ENCODE data around the gene TASP1. TPM values are rescaled to one million over a fixed set of nuclear protein-coding genes. Genes with fewer than 3 reads are reported as not detected.

The TASP1 gene
- total RNA-seq, 1 donor, result 9.4 TPM

GRCh38 chr20:13425381-13426135, 213.2 kb downstream of the TASP1 start:
- H3K4me3 ChIP-seq (ENCODE audit: insufficient read depth, low read length), result no peak overlapping the region
- no peaks in the 10 kb centered on the region for H4K20me1 ChIP-seq (ENCODE audit: insufficient read depth, low read length)
- no peak overlapping the region for H3K27ac ChIP-seq (ENCODE audit: low read depth, low read length)
- no peak overlapping the region for H2AFZ ChIP-seq (ENCODE audit: low read length)
- no peak for DNase-seq (ENCODE audit: insufficient read length, low spot score, missing footprints)
- no peaks in the 10 kb centered on the region for H3K4me1 ChIP-seq (ENCODE audit: insufficient read depth, low read length)
- no peaks in the 10 kb centered on the region for H3K9me3 ChIP-seq (ENCODE audit: low read depth, low read length)
- H3K79me2 ChIP-seq (ENCODE audit: insufficient read depth, low read length), result no peaks in the 10 kb centered on the region
- no peaks in the 10 kb centered on the region for H3K27me3 ChIP-seq (ENCODE audit: insufficient read depth, low read length)
- no peak for TF ChIP-seq CTCF (IDR thresholded peaks at IDR 0.05; ENCODE audit: extremely low read depth, low read depth, low read length)
- H3K4me2 ChIP-seq (ENCODE audit: insufficient read depth, low read length), result no peak overlapping the region
- no peaks in the 10 kb centered on the region for H3K36me3 ChIP-seq (ENCODE audit: insufficient read depth, low read length)

GRCh38 chr20:13424174-13424833, 214.4 kb downstream of the TASP1 start:
- no peak for DNase-seq (ENCODE audit: insufficient read length, low spot score, missing footprints)
- Histone ChIP-seq H3K79me2 (ENCODE audit: insufficient read depth, low read length) (no peaks in the 10 kb centered on the region), H2AFZ (ENCODE audit: low read length) (no peak overlapping the region), H3K9me3 (ENCODE audit: low read depth, low read length) (no peaks in the 10 kb centered on the region), H3K4me3 (ENCODE audit: insufficient read depth, low read length) (no peak overlapping the region), H3K27ac (ENCODE audit: low read depth, low read length) (no peak overlapping the region), H3K4me1 (ENCODE audit: insufficient read depth, low read length) (no peaks in the 10 kb centered on the region), H3K27me3 (ENCODE audit: insufficient read depth, low read length) (no peaks in the 10 kb centered on the region), H3K36me3 (ENCODE audit: insufficient read depth, low read length) (no peaks in the 10 kb centered on the region), H4K20me1 (ENCODE audit: insufficient read depth, low read length) (no peaks in the 10 kb centered on the region), H3K4me2 (ENCODE audit: insufficient read depth, low read length) (no peak overlapping the region)
- TF ChIP-seq CTCF (IDR thresholded peaks at IDR 0.05; ENCODE audit: extremely low read depth, low read depth, low read length), result no peak

- no peaks in the 10 kb centered on the region for H3K79me2 ChIP-seq (ENCODE audit: insufficient read depth, low read length)
- H3K4me2 ChIP-seq (ENCODE audit: insufficient read depth, low read length), result no peak overlapping the region
- H3K27ac ChIP-seq (ENCODE audit: low read depth, low read length), result no peak overlapping the region
- no peaks in the 10 kb centered on the region for H3K4me1 ChIP-seq (ENCODE audit: insufficient read depth, low read length)
- DNase-seq (ENCODE audit: insufficient read length, low spot score, missing footprints), result no peak
- no peaks in the 10 kb centered on the region for H3K9me3 ChIP-seq (ENCODE audit: low read depth, low read length)
- no peaks in the 10 kb centered on the region for H3K36me3 ChIP-seq (ENCODE audit: insufficient read depth, low read length)
- no peak overlapping the region for H3K4me3 ChIP-seq (ENCODE audit: insufficient read depth, low read length)
- H2AFZ ChIP-seq (ENCODE audit: low read length), result no peak overlapping the region
- no peaks in the 10 kb centered on the region for H4K20me1 ChIP-seq (ENCODE audit: insufficient read depth, low read length)
- TF ChIP-seq CTCF (IDR thresholded peaks at IDR 0.05; ENCODE audit: extremely low read depth, low read depth, low read length), result no peak
- H3K27me3 ChIP-seq (ENCODE audit: insufficient read depth, low read length), result no peaks in the 10 kb centered on the region
These were observed 215.1 kb downstream of the TASP1 start for GRCh38 chr20:13423472-13424173.

GRCh38 chr20:13422637-13423036, 216.1 kb downstream of the TASP1 start:
- Histone ChIP-seq H3K9me3 (ENCODE audit: low read depth, low read length) (no peaks in the 10 kb centered on the region), H2AFZ (ENCODE audit: low read length) (no peak overlapping the region), H3K4me3 (ENCODE audit: insufficient read depth, low read length) (no peak overlapping the region), H3K4me1 (ENCODE audit: insufficient read depth, low read length) (no peaks in the 10 kb centered on the region), H3K27me3 (ENCODE audit: insufficient read depth, low read length) (no peaks in the 10 kb centered on the region), H3K79me2 (ENCODE audit: insufficient read depth, low read length) (no peaks in the 10 kb centered on the region), H3K36me3 (ENCODE audit: insufficient read depth, low read length) (no peaks in the 10 kb centered on the region), H4K20me1 (ENCODE audit: insufficient read depth, low read length) (no peaks in the 10 kb centered on the region), H3K4me2 (ENCODE audit: insufficient read depth, low read length) (no peak overlapping the region), H3K27ac (ENCODE audit: low read depth, low read length) (no peak overlapping the region)
- DNase-seq (ENCODE audit: insufficient read length, low spot score, missing footprints), result no peak
- no peak for TF ChIP-seq CTCF (IDR thresholded peaks at IDR 0.05; ENCODE audit: extremely low read depth, low read depth, low read length)

Measured in osteoblast (primary cell).